Gastroesophageal sphincter (tissue), 3 donors: ENCODE measurements around the gene NEK6.

ENCODE experiments used
- POLR2A ChIP-seq, 2 donors: fragments of 450-650 bp; IDR thresholded peaks; one replicate each; pipeline ENCODE4 v1.6.1; 2017; ENCODE audit warnings: antibody characterized with exemption in 2 of 2, mild to moderate bottlenecking in 2 of 2, moderate library complexity in 1 of 2
- TF ChIP-seq, protein P1 (sequence below), 4 experiments: fragments of 200-600 bp in 2 of 4; fragments of 450-650 bp in 2 of 4; sonication (generic) in 1 of 4; IDR thresholded peaks; one replicate each; pipeline ENCODE4 v1.5.1; 2017 to 2019; ENCODE audit warnings: antibody characterized with exemption in 4 of 4, mild to moderate bottlenecking in 2 of 4, moderate library complexity in 2 of 4

DNA sequence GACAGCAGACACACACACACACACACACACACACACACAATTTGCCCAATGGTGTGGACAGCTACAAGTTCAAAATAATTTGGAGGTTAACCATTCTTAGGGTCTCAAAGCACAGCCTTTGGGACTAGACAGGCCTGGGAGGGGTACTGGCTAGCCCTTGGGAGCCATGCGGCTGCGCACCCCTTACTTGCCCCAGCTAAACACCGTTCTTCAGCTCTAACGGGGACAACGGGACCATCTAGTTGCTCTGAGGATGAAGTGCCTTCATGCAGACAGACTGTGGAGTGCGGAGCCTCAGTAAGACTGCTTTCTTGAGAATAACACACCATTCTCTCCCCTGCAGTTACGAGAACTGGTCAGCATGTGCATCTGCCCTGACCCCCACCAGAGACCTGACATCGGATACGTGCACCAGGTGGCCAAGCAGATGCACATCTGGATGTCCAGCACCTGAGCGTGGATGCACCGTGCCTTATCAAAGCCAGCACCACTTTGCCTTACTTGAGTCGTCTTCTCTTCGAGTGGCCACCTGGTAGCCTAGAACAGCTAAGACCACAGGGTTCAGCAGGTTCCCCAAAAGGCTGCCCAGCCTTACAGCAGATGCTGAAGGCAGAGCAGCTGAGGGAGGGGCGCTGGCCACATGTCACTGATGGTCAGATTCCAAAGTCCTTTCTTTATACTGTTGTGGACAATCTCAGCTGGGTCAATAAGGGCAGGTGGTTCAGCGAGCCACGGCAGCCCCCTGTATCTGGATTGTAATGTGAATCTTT is 92.9 kb downstream of the NEK6 start:
- TF ChIP-seq POLR2A (IDR thresholded peaks at IDR 0.05): no peak
- TF ChIP-seq, protein P1, sequence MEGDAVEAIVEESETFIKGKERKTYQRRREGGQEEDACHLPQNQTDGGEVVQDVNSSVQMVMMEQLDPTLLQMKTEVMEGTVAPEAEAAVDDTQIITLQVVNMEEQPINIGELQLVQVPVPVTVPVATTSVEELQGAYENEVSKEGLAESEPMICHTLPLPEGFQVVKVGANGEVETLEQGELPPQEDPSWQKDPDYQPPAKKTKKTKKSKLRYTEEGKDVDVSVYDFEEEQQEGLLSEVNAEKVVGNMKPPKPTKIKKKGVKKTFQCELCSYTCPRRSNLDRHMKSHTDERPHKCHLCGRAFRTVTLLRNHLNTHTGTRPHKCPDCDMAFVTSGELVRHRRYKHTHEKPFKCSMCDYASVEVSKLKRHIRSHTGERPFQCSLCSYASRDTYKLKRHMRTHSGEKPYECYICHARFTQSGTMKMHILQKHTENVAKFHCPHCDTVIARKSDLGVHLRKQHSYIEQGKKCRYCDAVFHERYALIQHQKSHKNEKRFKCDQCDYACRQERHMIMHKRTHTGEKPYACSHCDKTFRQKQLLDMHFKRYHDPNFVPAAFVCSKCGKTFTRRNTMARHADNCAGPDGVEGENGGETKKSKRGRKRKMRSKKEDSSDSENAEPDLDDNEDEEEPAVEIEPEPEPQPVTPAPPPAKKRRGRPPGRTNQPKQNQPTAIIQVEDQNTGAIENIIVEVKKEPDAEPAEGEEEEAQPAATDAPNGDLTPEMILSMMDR (IDR thresholded peaks at IDR 0.05): no peak
